ENCODE results near the gene NR2F2. TPM values are rescaled to one million over a fixed set of nuclear protein-coding genes. Genes with fewer than 3 reads are reported as not detected.
A peak's percentile ranks its signal among the peaks of the same experiment; 100 is the strongest.

The NR2F2 gene
- total RNA-seq = under 1 TPM in 3 of 5 donors, not detected in 2; 0.32 to 0.53 (median 0.38) TPM
- 0.06 TPM for total RNA-seq (2013)
- 0 to 0.14 (median 0) reads per million in 29 experiments for total RNA-seq

DNA sequence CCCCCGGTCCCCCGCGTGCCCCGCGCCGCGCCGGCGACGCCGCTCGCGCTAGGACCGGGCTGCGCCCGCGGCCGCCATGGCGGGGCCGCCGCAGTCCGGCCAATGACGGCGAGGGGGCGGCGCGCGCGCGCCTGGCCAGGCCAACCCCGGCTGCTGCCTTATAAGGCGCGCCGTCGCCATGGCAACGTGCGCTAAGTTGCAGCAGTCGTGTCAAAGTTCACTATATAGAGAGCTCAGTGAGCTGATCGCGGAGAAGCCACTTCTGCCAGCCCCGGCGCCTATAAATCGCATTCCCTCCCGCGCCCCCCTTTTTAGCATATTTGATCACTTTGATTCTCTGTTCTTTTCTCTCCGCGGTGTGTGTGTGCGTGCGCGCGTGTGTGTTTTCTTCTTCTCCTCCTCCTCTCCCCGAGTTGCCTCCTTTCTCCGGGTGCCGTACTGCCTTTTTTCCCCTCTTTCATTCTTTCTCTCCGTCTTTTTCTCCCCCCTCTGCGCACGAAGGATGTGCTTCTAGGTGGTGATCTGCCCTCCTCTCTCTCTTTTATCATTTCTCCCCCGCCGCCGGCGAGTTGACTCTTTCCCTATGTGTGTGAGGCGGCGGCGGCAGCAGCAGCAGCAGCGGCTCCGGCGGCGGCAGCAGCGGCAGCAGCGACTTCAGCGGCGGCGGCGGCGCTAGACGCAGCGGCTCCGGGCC, at the start of gene NR2F2:
NR2F2 (plus strand) TSS at position 251 of the 694 bp plus-strand sequence. CDS start 1,406 bp downstream, outside the sequence.
- Mint-ChIP-seq H3K9me3 (peaks cover 0 to 7% (median 0%) of the 10 kb centered on the region in 3 donors), H3K4me3 (peak within 1 kb of the TSS; percentile 70 to 88 (median 77)), H3K4me1 (peaks cover 24 to 32% (median 30%) of the 10 kb centered on the region in 3 donors), H3K36me3 (no peaks in the 10 kb centered on the region), H3K27me3 (peaks cover 67 to 83% of the 10 kb centered on the region in 2 donors), H3K27ac (peak within 1 kb of the TSS in 1 of 2 donors; percentile 33)
- peaks cover 5 to 33% of the 10 kb centered on the region in 2 experiments for H3K4me1 ChIP-seq (ENCODE audit: control insufficient read depth in 1 of 2, extremely low read depth in 1 of 2, insufficient read depth in 2 of 2, low read length in 2 of 2)
- H3K27ac ChIP-seq (ENCODE audit: low read length) = no peak within 1 kb of the TSS
- WGBS (ENCODE audit: insufficient coverage) = 3% methylated on average over 74 of the region's 78 CpGs
- peak in 18 of 35 experiments; percentile 7 to 60 (median 26) for DNase-seq
- no peaks in the 10 kb centered on the region for H3K36me3 ChIP-seq (ENCODE audit: control insufficient read depth in 2 of 2, extremely low read depth in 1 of 2, insufficient read depth in 1 of 2, low read length in 1 of 2)
- peaks cover 34 to 61% of the 10 kb centered on the region in 2 experiments for H3K27me3 ChIP-seq (replicated peaks in 1 of 2; ENCODE audit: control insufficient read depth in 2 of 2, extremely low read depth in 1 of 2, insufficient read depth in 2 of 2, low read length in 1 of 2)
- ChIA-PET CTCF (interaction anchor here in 1 of 2 donors (0.6 kb wide), 1 partner anchor 27 kb away, joined by 4 read pairs; no protein-coding TSS in a partner anchor), POLR2A (no interaction called here)
- H3K4me3 ChIP-seq (ENCODE audit: control insufficient read depth in 1 of 2, extremely low read depth in 1 of 2, low read length in 1 of 2) = peak within 1 kb of the TSS; percentile 41 to 86
- ATAC-seq (replicated peaks in 1 of 4) = peak; percentile 54 to 85 (median 61)
- H3K9me3 ChIP-seq = no peaks in the 10 kb centered on the region

DNA sequence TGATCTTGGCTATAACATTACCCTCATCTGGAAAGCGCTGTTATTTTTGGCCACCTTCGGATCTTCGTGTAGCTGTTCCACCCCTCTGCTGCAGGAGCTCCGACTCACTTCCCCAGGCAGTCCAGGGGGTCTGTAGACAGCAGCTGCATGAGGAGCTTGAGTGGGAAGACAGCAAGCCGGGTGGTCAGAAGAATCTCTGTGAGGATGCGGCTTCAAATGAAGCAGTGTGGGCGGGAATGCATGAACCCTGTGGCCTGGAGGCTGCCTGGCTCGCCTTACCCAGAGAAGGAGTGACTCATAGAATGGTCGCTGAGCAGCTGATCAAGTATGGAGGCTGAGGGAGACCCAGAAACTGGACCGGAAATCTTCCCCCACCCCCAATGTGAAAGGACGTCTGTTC, 45.2 kb upstream of the NR2F2 start:
- H3K36me3 Mint-ChIP-seq = no peaks in the 10 kb centered on the region
- POLR2A ChIA-PET = no interaction called here
- ATAC-seq (replicated peaks in 1 of 4) = no peak

DNA sequence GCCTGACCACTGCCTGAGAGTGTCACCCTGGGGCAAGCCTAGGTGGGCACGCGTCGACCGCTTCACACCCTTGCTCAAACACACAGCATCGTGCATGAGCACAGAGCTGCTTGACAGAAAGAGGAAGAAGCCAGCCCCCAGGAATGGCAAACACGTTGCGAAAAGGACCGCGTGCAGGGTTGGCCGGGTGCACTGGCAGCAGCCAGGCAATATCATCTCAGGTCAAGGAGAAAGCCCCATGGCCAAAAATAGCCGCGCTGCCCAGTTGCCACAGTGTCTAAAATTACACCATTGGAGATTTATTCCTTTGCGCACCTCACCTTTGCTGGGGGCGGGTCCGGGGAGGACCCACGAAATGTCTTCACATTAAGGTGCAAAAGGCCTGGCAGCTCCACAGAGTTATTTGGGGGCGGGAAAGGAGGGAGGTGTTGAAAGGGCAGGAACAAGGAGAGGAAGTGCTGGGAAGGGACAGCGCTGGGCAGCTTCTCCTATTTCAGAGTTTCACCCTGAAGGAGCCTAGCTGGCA, 44.7 kb upstream of the NR2F2 start:
- no peaks in the 10 kb centered on the region for H3K9me3 ChIP-seq
- H3K27ac ChIP-seq (ENCODE audit: low read length) = no peak overlapping the region
- 48% methylated on average over 16 of the region's 18 CpGs for WGBS (ENCODE audit: insufficient coverage)
- no peaks in the 10 kb centered on the region for H3K4me1 ChIP-seq (ENCODE audit: control insufficient read depth in 1 of 2, extremely low read depth in 1 of 2, insufficient read depth in 2 of 2, low read length in 2 of 2)
- H3K27me3 Mint-ChIP-seq = peaks cover 3 to 13% of the 10 kb centered on the region in 2 donors
- no peaks in the 10 kb centered on the region for H3K4me1 Mint-ChIP-seq
- H3K27ac Mint-ChIP-seq = no peak overlapping the region
- H3K27me3 ChIP-seq (replicated peaks in 1 of 2; ENCODE audit: control insufficient read depth in 2 of 2, extremely low read depth in 1 of 2, insufficient read depth in 2 of 2, low read length in 1 of 2) = peaks cover 0 to 9% of the 10 kb centered on the region in 2 experiments
- no peak for ATAC-seq (replicated peaks in 1 of 4)
- no peak overlapping the region for H3K4me3 ChIP-seq (ENCODE audit: control insufficient read depth in 1 of 2, extremely low read depth in 1 of 2, low read length in 1 of 2)
- POLR2A ChIA-PET = interaction anchor here in 1 of 2 donors (0.6 kb wide), 1 partner anchor 64 kb away, joined by 8 read pairs; no protein-coding TSS in a partner anchor
- no peaks in the 10 kb centered on the region for H3K36me3 Mint-ChIP-seq
- no peak for DNase-seq
- H3K36me3 ChIP-seq (ENCODE audit: control insufficient read depth in 2 of 2, extremely low read depth in 1 of 2, insufficient read depth in 1 of 2, low read length in 1 of 2) = no peaks in the 10 kb centered on the region
- H3K4me3 Mint-ChIP-seq = no peak overlapping the region
- CTCF ChIA-PET = no interaction called here
- peaks cover 3 to 11% (median 8%) of the 10 kb centered on the region in 3 donors for H3K9me3 Mint-ChIP-seq

More for the DNA sequence above, 45.2 kb upstream of the NR2F2 start:
- no peaks in the 10 kb centered on the region for H3K9me3 ChIP-seq
- H3K27me3 Mint-ChIP-seq = peaks cover 0 to 10% of the 10 kb centered on the region in 2 donors
- peaks cover 0 to 9% of the 10 kb centered on the region in 2 experiments for H3K27me3 ChIP-seq (replicated peaks in 1 of 2; ENCODE audit: control insufficient read depth in 2 of 2, extremely low read depth in 1 of 2, insufficient read depth in 2 of 2, low read length in 1 of 2)
- no peak overlapping the region for H3K4me3 Mint-ChIP-seq
- no peaks in the 10 kb centered on the region for H3K4me1 ChIP-seq (ENCODE audit: control insufficient read depth in 1 of 2, extremely low read depth in 1 of 2, insufficient read depth in 2 of 2, low read length in 2 of 2)
- H3K4me1 Mint-ChIP-seq = no peaks in the 10 kb centered on the region
- no peak overlapping the region for H3K4me3 ChIP-seq (ENCODE audit: control insufficient read depth in 1 of 2, extremely low read depth in 1 of 2, low read length in 1 of 2)
- CTCF ChIA-PET = no interaction called here
- H3K27ac ChIP-seq (ENCODE audit: low read length) = no peak overlapping the region
- peaks cover 3 to 11% (median 5%) of the 10 kb centered on the region in 3 donors for H3K9me3 Mint-ChIP-seq
- no peak overlapping the region for H3K27ac Mint-ChIP-seq
- DNase-seq = no peak
- no peaks in the 10 kb centered on the region for H3K36me3 ChIP-seq (ENCODE audit: control insufficient read depth in 2 of 2, extremely low read depth in 1 of 2, insufficient read depth in 1 of 2, low read length in 1 of 2)
- 64% methylated on average over 5 of the region's 11 CpGs for WGBS (ENCODE audit: insufficient coverage)

DNA sequence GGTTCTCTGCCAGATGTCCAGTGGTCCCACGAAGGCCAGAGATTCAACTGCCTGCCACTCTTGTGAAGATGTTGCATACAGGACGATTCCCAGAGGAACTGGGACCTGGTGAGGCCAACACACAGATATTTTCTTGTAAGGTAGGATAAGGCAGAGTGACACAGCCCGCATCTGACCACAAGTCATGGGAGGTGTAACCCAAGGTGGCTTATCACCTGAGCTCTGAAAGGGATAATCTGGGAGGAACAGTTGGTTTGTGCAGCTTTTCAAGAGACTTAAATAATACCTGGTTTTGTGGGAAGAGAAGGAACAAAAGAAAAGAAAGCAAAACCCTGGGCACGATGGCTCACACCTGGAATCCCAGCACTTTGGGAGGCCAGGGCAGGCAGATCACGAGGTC, 39.8 kb upstream of the NR2F2 start:
- H3K4me1 Mint-ChIP-seq = no peaks in the 10 kb centered on the region
- H3K4me1 ChIP-seq (ENCODE audit: control insufficient read depth in 1 of 2, extremely low read depth in 1 of 2, insufficient read depth in 2 of 2, low read length in 2 of 2) = no peaks in the 10 kb centered on the region
- H3K27ac Mint-ChIP-seq = no peak overlapping the region
- H3K27me3 Mint-ChIP-seq = peaks cover 9 to 13% of the 10 kb centered on the region in 2 donors
- no peaks in the 10 kb centered on the region for H3K36me3 Mint-ChIP-seq
- whole genome bisulfite sequencing (ENCODE audit: insufficient coverage) = 61% methylated on average over 4 of the region's 5 CpGs
- H3K9me3 ChIP-seq = no peaks in the 10 kb centered on the region
- no peak overlapping the region for H3K4me3 ChIP-seq (ENCODE audit: control insufficient read depth in 1 of 2, extremely low read depth in 1 of 2, low read length in 1 of 2)
- no peak overlapping the region for H3K27ac ChIP-seq (ENCODE audit: low read length)
- DNase-seq (no peak), ATAC-seq (replicated peaks in 1 of 4) (no peak)
- H3K9me3 Mint-ChIP-seq = peaks cover 0 to 3% (median 2%) of the 10 kb centered on the region in 3 donors
- POLR2A ChIA-PET = no interaction called here
- H3K36me3 ChIP-seq (ENCODE audit: control insufficient read depth in 2 of 2, extremely low read depth in 1 of 2, insufficient read depth in 1 of 2, low read length in 1 of 2) = no peaks in the 10 kb centered on the region
- CTCF ChIA-PET = no interaction called here
- H3K27me3 ChIP-seq (replicated peaks in 1 of 2; ENCODE audit: control insufficient read depth in 2 of 2, extremely low read depth in 1 of 2, insufficient read depth in 2 of 2, low read length in 1 of 2) = peaks cover 0 to 7% of the 10 kb centered on the region in 2 experiments
- no peak overlapping the region for H3K4me3 Mint-ChIP-seq

DNA sequence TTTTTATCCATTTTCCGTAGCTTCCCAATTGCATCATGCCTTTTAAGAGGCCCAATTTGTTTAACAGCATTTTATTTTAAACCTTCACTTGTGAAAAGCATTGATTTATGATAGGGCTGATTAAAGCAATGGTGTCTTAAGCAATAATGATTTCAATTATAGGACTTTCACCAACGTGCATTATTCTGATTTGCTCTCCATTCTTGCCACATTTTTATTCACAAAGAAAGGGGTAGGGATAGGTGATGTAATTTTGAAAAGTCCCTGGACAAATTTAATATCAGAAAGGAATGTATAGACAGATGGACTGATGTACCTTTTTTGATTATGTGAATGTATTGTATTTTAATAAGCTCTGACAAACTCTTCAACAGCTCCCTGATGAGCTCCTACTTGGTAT, 37.9 kb upstream of the NR2F2 start:
- H3K27me3 ChIP-seq (replicated peaks in 1 of 2; ENCODE audit: control insufficient read depth in 2 of 2, extremely low read depth in 1 of 2, insufficient read depth in 2 of 2, low read length in 1 of 2) = peaks cover 0 to 3% of the 10 kb centered on the region in 2 experiments
- no peaks in the 10 kb centered on the region for H3K9me3 ChIP-seq
- no peak overlapping the region for H3K27ac ChIP-seq (ENCODE audit: low read length)
- no peak overlapping the region for H3K27ac Mint-ChIP-seq
- no peak for ATAC-seq (replicated peaks in 1 of 4)
- H3K4me3 ChIP-seq (ENCODE audit: control insufficient read depth in 1 of 2, extremely low read depth in 1 of 2, low read length in 1 of 2) = no peak overlapping the region
- H3K4me1 ChIP-seq (ENCODE audit: control insufficient read depth in 1 of 2, extremely low read depth in 1 of 2, insufficient read depth in 2 of 2, low read length in 2 of 2) = no peaks in the 10 kb centered on the region
- H3K36me3 ChIP-seq (ENCODE audit: control insufficient read depth in 2 of 2, extremely low read depth in 1 of 2, insufficient read depth in 1 of 2, low read length in 1 of 2) = no peaks in the 10 kb centered on the region
- H3K27me3 Mint-ChIP-seq = peaks cover 4 to 18% of the 10 kb centered on the region in 2 donors
- WGBS (ENCODE audit: insufficient coverage) = no CpG with 5 or more reads among the region's 2 CpGs
- DNase-seq = no peak
- no peaks in the 10 kb centered on the region for H3K4me1 Mint-ChIP-seq
- peaks cover under 1 to 9% (median 3%) of the 10 kb centered on the region in 3 donors for H3K9me3 Mint-ChIP-seq
- POLR2A ChIA-PET = interaction anchor here in 1 of 2 donors (0.5 to 0.6 kb wide), 2 partner anchors 9 to 180 kb away, joined by 3 read pairs; no protein-coding TSS in a partner anchor
- no peak overlapping the region for H3K4me3 Mint-ChIP-seq
- CTCF ChIA-PET = no interaction called here
- no peaks in the 10 kb centered on the region for H3K36me3 Mint-ChIP-seq

DNA sequence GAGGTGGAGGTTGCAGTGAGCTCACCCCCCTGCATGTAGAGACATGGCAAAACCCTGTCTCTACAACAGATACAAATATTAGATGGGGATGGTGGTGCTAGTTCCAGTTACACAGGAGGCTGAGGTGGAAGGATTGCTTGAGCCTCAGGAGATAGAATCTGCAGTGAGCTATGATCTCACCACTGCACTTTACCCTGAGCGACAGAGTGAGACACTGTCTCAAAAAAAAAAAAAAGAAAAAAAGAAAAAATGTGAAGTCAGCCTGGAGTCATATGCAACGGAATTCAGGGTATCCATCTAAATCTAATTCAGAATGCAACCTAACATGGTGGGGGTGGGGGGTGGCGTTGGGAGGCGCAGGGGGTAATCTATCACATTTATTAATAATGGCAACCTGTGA, 37.1 kb upstream of the NR2F2 start:
- Histone ChIP-seq H3K36me3 (ENCODE audit: control insufficient read depth in 2 of 2, extremely low read depth in 1 of 2, insufficient read depth in 1 of 2, low read length in 1 of 2) (no peaks in the 10 kb centered on the region), H3K27ac (ENCODE audit: low read length) (no peak overlapping the region), H3K9me3 (no peaks in the 10 kb centered on the region), H3K27me3 (replicated peaks in 1 of 2; ENCODE audit: control insufficient read depth in 2 of 2, extremely low read depth in 1 of 2, insufficient read depth in 2 of 2, low read length in 1 of 2) (peaks cover 0 to 3% of the 10 kb centered on the region in 2 experiments), H3K4me3 (ENCODE audit: control insufficient read depth in 1 of 2, extremely low read depth in 1 of 2, low read length in 1 of 2) (no peak overlapping the region), H3K4me1 (ENCODE audit: control insufficient read depth in 1 of 2, extremely low read depth in 1 of 2, insufficient read depth in 2 of 2, low read length in 2 of 2) (no peaks in the 10 kb centered on the region)
- no peak overlapping the region for H3K27ac Mint-ChIP-seq
- ChIA-PET POLR2A (interaction anchor here in 1 of 2 donors (0.5 kb wide), 1 partner anchor 179 kb away, joined by 3 read pairs; no protein-coding TSS in a partner anchor), CTCF (interaction anchor here in 1 of 2 donors (0.5 kb wide), 1 partner anchor 1965 kb away, joined by 3 read pairs; no protein-coding TSS in a partner anchor)
- H3K27me3 Mint-ChIP-seq = peaks cover 4 to 22% of the 10 kb centered on the region in 2 donors
- H3K36me3 Mint-ChIP-seq = no peaks in the 10 kb centered on the region
- ATAC-seq (replicated peaks in 1 of 4) (no peak), DNase-seq (no peak)
- H3K4me1 Mint-ChIP-seq = no peaks in the 10 kb centered on the region
- H3K4me3 Mint-ChIP-seq = no peak overlapping the region
- peaks cover 9 to 14% (median 9%) of the 10 kb centered on the region in 3 donors for H3K9me3 Mint-ChIP-seq
- WGBS (ENCODE audit: insufficient coverage) = no CpG with 5 or more reads among the region's 4 CpGs

Data from T-cell (primary cell).